Fibroblast of lung (primary cell): ENCODE data around the gene RNF150.

Experiments
- CTCF ChIP-seq, 2 donors: IDR thresholded peaks in 1 of 2; conservative IDR thresholded peaks in 1 of 2; 1 replicate in 1 of 2; 2 replicates in 1 of 2; pipeline ENCODE4 v1.5.1; 2011 to 2012; ENCODE audit warnings: low read length in 2 of 2, control low read depth in 1 of 2, inconsistent platforms in 1 of 2, low read depth in 1 of 2, mild to moderate bottlenecking in 1 of 2
- EZH2 ChIP-seq: IDR thresholded peaks from 2 replicates; pipeline ENCODE4 v1.5.1; 2012; ENCODE audit warnings: low read length, control low read depth, mild to moderate bottlenecking; ENCODE audit errors: missing control alignments

DNA sequence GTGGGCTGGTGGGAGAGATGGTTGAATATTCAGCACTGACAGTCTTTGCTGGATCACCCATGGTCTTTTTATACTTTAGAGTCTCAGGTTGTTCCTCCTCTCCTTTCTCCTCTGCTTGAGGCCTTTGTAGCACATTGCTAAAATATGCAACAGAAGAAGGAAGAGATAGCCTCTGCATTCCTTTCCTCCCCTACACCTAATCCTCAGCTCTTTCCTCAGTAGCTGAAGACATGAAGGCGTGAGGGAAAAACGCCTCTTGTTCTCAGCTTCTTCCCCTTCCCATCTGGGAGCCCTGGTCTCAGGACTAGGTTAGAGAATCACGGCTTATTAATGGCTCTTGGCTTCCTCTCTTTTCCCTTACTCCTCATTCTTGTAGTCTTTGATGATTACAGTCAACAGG, 76.8 kb downstream of the RNF150 start:
- TF ChIP-seq CTCF (conservative IDR thresholded peaks at IDR 0.05 in 1 of 2, IDR thresholded peaks at IDR 0.05 in 1 of 2; ENCODE audit: low read depth in 1 of 2, low read length in 2 of 2), result no peak
- no peak for TF ChIP-seq EZH2
